Measurements from ENCODE around the gene IL17C. TPM values are rescaled to one million over a fixed set of nuclear protein-coding genes. Genes with fewer than 3 reads are reported as not detected.
A peak's percentile ranks its signal among the peaks of the same experiment; 100 is the strongest.

IL17C gene
- total RNA-seq, 1 donor from 2014 or later, result 0.26 TPM

DNA sequence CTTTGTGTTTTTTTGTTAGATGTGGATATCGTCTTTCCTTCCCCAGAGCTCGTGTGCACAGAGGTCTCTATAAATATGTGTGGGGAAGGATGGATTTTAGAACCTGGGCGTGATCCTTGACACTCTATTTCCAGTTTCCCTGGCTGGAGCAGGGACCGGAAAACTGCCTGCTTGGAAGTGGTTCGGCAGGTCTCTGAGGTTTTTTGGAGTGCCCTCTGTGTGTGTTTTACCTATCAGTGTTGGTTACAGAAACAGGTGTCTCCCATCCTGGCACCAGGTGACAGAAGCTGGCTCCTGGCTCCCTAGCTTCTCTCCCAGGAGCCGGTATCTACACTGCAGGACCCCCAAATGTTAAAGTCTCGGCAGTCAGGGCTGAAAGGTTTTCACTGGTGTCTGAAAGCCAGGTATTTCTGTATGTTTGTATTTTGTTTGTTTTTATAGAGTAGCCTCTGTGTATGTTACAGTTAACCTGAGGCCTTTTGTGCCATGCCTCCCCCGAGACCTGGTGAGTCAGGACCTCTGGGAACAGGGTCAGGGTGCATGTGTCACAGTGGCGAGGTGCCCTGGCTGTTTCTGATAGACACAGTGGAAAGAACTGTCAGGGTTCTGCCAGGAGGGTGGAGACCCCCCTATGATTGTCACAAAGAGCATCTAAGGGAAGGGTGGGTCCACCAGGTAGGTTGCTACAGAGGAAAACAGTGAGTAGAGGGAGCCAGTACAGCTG is 36.9 kb upstream of the IL17C start:
- Mint-ChIP-seq H3K27me3 (ENCODE audit: unreplicated experiment) (no peaks in the 10 kb centered on the region), H3K4me3 (ENCODE audit: unreplicated experiment) (peak overlapping the region; percentile 57), H3K36me3 (ENCODE audit: low read depth, unreplicated experiment) (peaks cover 17% of the 10 kb centered on the region), H3K9me3 (ENCODE audit: unreplicated experiment) (no peaks in the 10 kb centered on the region), H3K27ac (ENCODE audit: unreplicated experiment) (no peak overlapping the region), H3K4me1 (ENCODE audit: unreplicated experiment) (no peaks in the 10 kb centered on the region)
- no peak for DNase-seq (ENCODE audit: low spot score)
- TF ChIP-seq, protein P1, sequence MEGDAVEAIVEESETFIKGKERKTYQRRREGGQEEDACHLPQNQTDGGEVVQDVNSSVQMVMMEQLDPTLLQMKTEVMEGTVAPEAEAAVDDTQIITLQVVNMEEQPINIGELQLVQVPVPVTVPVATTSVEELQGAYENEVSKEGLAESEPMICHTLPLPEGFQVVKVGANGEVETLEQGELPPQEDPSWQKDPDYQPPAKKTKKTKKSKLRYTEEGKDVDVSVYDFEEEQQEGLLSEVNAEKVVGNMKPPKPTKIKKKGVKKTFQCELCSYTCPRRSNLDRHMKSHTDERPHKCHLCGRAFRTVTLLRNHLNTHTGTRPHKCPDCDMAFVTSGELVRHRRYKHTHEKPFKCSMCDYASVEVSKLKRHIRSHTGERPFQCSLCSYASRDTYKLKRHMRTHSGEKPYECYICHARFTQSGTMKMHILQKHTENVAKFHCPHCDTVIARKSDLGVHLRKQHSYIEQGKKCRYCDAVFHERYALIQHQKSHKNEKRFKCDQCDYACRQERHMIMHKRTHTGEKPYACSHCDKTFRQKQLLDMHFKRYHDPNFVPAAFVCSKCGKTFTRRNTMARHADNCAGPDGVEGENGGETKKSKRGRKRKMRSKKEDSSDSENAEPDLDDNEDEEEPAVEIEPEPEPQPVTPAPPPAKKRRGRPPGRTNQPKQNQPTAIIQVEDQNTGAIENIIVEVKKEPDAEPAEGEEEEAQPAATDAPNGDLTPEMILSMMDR (IDR thresholded peaks at IDR 0.05; ENCODE audit: unreplicated experiment), result no peak

DNA sequence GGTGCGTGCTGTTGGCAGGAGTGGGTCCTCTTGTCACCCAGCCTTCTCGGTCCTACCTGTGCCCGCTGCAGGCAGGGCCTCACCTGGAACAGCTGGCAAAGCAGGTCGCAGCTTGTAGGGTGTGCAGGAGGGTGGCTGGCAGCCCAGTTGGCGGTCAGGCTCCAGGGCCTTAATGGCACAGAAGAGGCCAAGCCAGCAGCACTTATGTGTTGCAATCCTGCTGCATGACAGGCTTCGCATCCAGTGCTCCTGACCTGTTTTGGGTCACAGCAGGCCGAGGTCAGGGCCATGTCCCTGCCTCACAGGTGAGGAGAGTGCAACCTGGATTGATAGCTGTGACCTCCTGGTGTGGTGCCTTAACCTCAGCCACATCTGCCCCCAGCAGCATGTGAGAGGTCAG is 36.3 kb upstream of the IL17C start:
- peaks cover under 1% of the 10 kb centered on the region for H3K4me1 Mint-ChIP-seq (ENCODE audit: unreplicated experiment)
- H3K4me3 Mint-ChIP-seq (ENCODE audit: unreplicated experiment), result peak overlapping the region; percentile 57
- no peaks in the 10 kb centered on the region for H3K27me3 Mint-ChIP-seq (ENCODE audit: unreplicated experiment)
- no peak for DNase-seq (ENCODE audit: low spot score)
- peaks cover 19% of the 10 kb centered on the region for H3K36me3 Mint-ChIP-seq (ENCODE audit: low read depth, unreplicated experiment)
- no peak overlapping the region for H3K27ac Mint-ChIP-seq (ENCODE audit: unreplicated experiment)
- no peaks in the 10 kb centered on the region for H3K9me3 Mint-ChIP-seq (ENCODE audit: unreplicated experiment)
- TF ChIP-seq, protein P1 (IDR thresholded peaks at IDR 0.05; ENCODE audit: unreplicated experiment), result no peak

DNA sequence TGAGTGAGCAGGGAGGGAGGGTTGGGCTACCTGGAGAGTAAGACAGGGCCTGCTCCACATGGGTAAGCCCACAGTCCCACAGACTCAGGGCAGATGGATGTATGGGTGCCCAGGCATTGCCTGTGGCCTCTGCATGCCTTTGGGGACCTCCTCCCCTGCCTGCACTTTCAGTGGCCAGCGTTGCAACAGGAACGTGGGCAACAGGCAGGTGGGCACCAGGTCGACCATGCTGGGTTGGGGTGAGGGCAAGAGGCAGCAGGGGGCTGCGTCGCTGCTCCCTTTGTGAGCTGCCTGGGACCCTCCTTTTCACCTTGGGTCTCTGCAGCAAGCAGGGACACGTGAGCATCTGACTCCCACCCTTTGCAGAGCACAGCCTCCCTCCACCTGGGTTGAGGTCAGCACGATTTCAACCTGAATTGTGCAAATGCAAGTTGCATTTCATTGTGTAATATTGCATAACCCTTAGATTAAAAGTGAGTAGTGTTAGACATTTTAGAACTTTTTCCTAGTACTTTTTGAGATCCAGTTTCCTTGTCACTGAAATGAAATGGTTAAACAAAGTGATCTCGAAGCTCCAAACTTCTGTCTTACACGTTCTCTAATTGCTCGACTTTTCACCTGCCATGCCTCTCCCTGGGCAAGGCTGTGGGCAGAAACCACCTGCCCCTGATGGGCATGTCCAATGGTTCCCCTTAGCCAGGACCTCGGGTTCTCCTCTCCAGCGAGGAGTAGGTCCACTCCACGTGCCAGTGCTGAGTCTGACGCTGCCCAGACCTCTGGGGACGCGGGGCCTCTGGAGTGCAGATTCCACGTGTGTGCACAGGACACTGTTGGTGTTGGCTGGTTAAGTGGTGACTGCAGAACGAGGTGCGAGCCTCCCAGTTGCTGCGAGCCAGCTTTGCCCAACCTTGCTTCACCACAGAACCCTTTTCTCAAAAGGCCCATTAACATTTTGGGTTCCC is 32.9 kb upstream of the IL17C start:
- H3K4me1 Mint-ChIP-seq (ENCODE audit: unreplicated experiment), result peaks cover 6% of the 10 kb centered on the region
- H3K4me3 Mint-ChIP-seq (ENCODE audit: unreplicated experiment), result no peak overlapping the region
- peaks cover 28% of the 10 kb centered on the region for H3K36me3 Mint-ChIP-seq (ENCODE audit: low read depth, unreplicated experiment)
- no peaks in the 10 kb centered on the region for H3K9me3 Mint-ChIP-seq (ENCODE audit: unreplicated experiment)
- TF ChIP-seq, protein P1 (IDR thresholded peaks at IDR 0.05; ENCODE audit: unreplicated experiment), result no peak
- no peak overlapping the region for H3K27ac Mint-ChIP-seq (ENCODE audit: unreplicated experiment)
- H3K27me3 Mint-ChIP-seq (ENCODE audit: unreplicated experiment), result peaks cover 2% of the 10 kb centered on the region
- DNase-seq (ENCODE audit: low spot score), result no peak

DNA sequence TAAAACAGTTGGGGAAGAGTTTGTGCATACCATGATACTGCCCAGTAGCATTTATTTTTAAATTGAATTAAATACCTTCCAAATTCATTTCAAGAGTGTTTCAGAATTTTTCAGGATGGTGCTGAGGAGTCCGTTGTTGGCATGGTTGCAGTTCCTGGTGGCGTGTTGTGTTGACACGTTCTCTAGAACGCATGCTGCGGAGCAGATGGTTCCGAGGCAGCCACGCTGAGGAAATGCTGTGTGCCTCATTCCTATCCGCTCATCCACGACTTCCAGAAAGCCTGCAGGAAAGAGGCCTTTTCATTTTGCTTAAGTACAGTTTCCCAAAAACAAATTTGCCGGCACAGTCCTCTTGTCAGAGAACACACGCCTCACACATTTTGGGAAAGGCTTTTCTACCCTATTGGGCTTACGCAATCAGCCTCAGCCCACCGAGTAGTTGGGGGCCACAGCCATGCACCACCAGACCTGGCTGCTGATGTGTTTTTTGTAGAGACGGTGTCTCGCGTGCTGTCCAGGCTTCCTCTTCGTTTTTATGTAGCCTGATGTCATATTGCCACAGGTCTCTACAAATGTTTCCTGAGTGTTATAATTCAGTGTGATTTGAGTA is 32.1 kb upstream of the IL17C start:
- DNase-seq (ENCODE audit: low spot score), result no peak
- Mint-ChIP-seq H3K27ac (ENCODE audit: unreplicated experiment) (peak overlapping the region; percentile 61), H3K4me1 (ENCODE audit: unreplicated experiment) (peaks cover 13% of the 10 kb centered on the region), H3K27me3 (ENCODE audit: unreplicated experiment) (peaks cover 2% of the 10 kb centered on the region), H3K4me3 (ENCODE audit: unreplicated experiment) (no peak overlapping the region), H3K9me3 (ENCODE audit: unreplicated experiment) (no peaks in the 10 kb centered on the region), H3K36me3 (ENCODE audit: low read depth, unreplicated experiment) (peaks cover 30% of the 10 kb centered on the region)
- TF ChIP-seq, protein P1 (IDR thresholded peaks at IDR 0.05; ENCODE audit: unreplicated experiment), result no peak
